A204.1 (cell line): ENCODE data around the gene ORMDL3.
"Not testable (repeated sequence)": the region's sequence is repeated elsewhere in the genome, so short reads cannot be mapped to it uniquely, and the experiment has no call there.

ENCODE experiments used
- FAIRE-seq: peaks from 2 replicates; lab custom pipeline; 2012; peaks lifted over from hg19 to GRCh38; lab: Jason Lieb, UNC

The ORMDL3 gene

DNA sequence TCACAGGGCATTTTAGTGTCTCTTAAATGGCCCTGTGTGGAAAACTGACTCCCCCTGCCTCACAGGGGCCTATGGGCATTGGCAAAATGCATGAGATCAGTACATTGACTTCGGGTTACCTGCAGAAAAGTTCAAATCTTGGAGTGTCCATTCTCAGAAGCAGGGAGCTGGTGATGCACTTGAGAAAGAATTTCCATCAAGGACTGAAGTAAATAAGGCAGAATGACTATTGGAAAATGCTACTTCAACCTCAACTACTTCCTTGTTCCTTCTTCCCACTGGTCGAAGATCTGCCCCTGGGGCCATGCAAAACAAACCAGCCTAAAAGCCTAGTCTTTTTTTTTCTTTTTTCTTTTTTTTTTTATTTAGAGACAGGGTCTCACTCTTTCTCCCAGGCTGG is 21.6 kb upstream of the ORMDL3 start:
- no peak for FAIRE-seq

DNA sequence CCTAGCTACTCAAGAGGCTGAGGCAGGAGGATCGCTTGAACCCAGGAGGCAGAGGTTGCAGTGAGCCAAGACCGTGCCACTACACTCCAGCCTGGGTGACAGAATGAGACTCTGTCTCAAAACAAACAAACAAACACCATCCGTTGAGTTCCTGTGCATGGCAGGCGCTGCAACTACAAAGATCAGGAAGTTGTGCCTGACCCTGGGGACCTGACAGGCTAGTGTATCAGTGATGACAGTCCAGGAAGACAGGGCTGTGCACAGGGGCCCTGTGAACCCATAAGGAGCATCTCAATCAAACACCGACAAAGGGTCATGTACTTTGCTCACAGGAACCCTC is 21.1 kb upstream of the ORMDL3 start:
- FAIRE-seq: not testable (repeated sequence)

DNA sequence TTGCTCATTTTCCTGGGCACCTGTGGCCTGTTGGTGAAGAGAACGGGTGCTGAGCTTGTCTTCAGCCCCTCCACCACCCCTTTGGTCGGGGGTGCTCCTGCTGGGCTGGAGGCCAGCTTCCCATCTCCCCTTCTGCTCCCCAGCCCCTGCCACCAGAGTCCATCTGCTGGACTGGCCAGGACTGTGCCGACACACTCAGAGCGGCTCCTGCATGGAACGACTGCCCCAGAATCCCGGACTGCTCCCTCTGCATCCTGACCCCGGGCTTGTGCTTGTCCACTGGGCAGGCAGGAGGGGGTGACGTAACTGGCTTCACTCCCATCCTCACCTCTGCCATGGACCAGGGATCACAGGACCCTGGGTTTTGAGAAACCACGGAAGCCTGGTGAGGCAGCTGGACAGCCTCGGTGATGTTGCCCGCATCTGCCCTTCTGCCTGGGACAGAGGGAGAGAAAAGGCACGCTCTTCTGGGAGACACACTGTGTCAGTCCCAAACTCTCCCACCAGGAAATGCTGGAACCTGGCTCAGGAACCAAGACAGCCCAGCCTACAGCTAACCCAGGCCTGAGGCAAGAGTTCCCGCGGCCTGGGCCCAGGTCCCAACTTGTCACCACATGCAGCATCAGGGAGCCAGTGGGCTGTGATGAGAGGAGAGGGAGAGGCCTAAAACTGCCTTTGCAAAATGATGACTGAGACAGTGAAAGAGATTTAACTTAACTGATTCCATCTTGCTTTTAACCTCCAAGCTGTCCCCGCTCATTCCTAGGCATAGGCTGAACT is 19.3 kb upstream of the ORMDL3 start:
- FAIRE-seq: no peak

DNA sequence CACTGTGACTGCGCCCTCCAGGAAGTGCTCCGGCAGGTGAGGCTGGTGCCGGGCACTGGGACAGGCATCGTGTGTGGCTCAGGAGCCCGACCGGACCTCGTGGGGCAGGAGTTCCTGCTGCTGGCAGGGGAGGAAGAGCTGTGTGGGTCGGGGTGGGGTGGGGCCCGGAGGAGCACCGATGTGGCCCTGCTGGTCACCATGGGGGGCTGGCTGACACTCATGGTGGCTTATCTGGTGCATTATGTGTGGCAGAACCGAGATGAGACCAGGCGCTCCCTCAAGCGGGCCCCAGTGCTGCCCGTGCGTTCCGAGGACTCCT is 17.0 kb upstream of the ORMDL3 start:
- FAIRE-seq: no peak

DNA sequence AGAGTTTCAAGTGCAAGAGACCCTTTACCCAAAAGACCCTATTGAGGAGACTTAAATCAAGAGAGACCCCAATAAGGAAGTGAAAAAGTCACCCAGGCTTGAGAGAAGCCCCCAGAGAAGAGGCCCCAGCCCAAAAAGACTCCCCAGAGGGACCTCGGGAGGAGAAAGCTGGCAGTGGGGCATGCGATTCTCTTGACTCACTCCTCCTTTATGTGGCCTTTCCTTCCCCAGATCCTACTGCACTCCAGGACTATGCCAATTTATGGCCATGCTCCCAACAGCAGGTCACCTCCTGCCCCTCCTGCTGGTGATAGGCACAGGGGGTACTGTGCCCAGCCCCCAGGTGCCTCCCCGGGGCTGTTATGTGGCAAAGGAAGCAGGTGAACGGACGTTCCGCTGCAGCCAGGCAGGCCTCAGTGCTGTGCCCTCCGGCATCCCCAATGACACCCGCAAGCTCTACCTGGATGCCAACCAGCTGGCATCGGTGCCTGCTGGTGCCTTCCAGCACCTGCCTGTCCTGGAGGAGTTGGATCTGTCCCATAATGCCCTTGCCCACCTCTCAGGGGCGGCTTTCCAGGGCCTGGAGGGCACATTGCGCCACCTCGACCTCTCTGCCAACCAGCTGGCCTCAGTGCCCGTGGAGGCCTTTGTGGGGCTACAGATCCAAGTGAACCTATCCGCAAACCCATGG is 16.4 kb upstream of the ORMDL3 start:
- no peak for FAIRE-seq

DNA sequence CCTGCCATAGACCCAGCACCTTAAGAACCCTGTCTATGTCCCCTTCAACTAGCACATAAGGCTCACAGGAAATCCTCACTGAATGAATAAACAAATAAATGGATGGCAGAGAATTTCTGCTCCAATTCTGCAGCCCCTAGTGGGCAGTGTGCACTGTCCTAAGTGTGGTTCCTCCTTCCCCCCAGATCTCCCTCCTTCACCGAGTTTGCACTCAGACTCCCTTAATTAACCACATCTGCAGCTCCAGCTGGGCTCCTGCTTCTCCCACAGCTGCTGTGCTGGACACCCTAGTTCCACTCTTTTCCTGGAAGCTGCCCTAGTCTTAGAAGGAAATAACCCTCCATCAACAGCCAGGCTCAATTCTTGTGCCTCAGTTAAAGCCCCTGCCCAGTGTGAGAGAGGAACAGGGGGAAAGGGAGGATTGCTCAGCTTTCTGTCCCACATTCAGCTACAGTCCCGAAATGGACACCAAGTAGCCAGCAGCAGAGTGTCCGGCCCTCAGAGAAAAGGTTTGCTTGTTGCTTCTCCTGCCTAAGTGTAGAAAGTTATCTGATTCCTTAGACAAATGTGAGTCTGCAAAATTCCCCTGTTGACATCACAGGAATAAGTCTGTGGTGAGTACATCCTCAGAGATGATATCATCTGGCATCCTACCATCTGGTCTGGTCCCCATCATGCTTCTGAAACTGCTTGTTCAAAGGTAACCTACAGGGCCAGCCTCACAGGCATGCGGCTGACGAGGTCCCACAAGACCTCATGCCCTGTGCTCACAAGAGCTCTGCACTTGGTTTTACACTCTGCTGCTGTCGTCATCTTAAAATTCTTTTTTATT is 12.4 kb upstream of the ORMDL3 start:
- FAIRE-seq: no peak

DNA sequence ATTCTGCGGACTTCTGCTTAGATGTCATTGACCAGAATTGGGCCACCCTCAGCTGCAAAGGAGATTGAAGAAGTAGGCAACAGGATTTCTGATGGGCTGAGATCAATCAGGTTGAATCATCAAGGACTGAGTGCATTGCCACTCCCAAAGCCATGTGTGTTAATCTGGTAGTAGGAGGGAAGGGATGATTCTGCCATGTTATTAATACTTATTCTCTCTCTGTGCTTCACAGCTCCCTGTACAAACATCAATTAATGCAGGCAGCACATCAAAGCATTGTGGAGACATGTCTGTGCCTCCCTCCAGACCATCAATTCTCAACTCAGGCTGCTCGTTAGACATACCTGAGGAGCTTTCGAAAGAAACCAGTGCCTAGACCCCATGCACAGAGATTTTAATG is 11.7 kb upstream of the ORMDL3 start:
- no peak for FAIRE-seq

DNA sequence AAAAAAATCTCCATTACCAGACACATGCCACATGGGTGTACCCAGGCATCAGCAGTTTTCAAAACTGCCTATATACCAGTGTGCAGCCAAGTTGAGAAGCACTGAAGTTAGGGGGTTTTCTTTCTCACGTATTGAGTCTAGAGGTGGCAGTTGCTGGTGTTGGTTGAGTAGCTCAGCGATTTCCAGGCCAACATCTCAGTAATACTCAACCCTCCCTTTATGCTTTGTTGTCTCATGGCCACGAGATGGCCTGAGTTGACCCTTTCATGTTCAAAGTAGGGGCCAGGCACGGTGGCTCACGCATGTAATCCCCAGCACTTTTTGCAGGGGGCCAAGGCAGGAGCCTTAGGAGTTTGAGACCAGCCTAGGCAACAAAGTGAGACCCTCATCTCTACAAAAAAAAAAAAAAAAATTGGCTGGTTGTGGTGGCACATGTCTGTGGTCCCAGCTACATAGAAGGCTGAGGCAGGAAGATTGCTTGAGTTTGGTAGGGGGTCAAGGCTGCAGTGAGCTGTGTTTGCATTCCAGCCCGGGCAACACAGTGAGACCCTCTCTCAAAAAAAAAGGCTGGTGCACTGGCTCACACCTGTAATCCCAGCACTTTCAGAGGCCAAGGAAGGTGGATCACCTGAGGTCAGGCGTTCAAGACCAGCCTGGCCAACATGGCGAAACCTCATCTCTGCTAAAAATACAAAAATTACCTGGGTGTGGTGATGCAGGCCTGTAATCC is 10.9 kb upstream of the ORMDL3 start:
- no peak for FAIRE-seq

DNA sequence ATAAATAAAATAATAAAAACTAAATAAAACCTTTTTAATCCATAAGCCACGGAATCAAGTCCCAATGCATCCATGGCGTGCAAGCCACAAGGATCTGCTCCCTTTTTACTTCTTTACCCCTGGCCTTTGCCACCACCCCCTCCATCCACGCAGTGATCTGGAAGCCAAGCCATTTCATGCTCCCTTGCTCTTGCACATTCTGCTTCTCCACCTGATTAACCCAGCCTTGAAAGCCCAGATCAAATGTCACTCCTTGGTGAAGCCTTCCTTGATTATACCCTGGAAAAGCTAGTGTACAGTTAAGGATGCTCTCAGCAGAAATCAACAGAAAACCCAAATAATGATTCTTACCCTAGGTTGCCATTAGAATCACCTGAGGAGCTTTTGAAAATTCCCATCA is 10.0 kb upstream of the ORMDL3 start:
- FAIRE-seq: no peak

DNA sequence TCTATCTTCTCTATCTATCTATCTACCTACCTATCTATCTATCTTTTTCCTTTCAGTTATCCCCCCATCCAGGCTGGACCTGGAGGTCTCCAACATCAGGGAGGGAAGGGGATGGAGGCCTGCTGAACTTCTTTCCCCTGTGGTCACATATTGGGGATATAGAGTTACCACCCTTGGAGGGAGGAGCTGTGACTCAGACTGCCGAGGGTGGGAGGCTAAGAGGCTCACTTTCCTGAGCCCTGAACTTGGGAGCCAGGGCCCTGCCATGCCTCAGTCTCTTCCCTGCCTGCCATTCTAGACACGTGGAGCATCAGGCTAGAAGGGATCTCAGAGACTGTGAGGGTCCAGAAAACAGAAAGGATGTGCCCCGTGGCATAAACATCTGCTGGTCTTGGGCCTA is 8.5 kb upstream of the ORMDL3 start:
- FAIRE-seq: no peak

DNA sequence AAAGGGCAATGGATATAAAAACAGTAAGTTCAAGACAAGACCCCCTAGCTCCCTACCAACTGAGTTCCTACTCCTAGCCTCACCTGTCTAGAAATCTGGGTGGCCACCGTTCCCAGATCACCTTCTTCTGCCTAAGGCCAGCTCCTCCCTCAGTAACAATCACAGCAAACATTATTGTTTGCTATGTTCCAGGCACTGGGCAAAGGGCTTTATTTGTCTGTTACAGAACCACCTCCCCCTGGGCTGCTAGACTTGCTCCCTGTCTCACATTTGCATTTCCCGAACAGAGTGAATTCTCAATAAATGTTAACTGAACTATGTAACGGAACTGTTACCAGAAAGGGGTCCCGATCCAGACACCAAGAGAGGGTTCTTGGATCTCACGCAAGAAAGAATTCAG is 6.9 kb upstream of the ORMDL3 start:
- FAIRE-seq: no peak

DNA sequence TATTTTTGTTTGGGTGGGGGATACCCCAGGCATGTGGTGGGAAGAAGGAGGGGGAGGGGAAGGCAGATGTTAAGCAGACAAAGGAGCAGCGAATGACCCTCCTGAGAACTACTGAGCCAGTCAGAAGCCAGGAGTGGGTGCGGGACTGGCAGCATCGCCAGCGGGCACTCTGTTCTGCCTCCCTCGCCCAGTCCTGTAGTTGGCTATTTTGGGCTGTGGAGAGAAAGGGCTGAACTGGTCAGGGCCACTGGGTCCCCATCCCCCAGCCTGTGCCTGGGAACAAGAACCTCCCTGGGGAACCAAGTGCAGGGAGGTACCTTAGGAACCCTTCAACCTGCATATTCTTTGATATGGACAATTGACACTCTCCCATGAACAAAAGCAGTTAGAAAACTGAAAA is 6.5 kb upstream of the ORMDL3 start:
- FAIRE-seq: no peak

DNA sequence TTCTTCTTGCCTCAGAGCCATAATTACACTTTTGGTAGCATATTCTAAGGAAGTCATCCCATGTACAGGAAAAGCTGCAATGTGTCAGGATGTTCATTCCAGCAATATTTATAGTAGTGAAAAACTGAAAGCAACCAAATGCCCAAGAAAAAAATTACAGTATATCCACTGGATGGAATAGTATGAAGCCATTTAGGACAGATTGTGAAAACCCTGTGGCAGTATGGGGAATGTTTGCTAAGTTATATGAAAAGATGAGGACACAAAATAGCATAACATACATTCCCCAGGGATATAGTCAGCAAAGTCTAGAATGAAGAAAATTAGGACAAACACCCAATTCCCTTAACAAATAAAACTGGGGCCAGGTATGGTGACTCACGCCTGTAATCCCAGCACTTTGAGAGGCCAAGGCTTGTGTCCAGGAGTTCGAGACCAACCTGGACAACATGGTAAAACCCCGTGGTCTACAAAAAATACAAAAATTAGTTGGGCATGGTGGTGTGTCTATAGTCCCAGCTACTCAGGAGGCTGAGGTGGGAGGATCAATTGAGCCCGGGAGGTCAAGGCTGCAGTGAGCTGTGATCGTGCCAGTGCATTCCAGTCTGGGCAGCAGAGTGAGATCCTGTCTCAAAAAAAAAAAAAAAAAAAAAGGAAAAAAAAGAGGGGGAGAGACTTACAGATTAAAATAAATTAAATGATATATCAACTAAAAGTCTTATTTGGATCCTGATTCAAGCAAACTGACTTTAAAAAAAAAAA is 2.4 kb upstream of the ORMDL3 start:
- FAIRE-seq: no peak

DNA sequence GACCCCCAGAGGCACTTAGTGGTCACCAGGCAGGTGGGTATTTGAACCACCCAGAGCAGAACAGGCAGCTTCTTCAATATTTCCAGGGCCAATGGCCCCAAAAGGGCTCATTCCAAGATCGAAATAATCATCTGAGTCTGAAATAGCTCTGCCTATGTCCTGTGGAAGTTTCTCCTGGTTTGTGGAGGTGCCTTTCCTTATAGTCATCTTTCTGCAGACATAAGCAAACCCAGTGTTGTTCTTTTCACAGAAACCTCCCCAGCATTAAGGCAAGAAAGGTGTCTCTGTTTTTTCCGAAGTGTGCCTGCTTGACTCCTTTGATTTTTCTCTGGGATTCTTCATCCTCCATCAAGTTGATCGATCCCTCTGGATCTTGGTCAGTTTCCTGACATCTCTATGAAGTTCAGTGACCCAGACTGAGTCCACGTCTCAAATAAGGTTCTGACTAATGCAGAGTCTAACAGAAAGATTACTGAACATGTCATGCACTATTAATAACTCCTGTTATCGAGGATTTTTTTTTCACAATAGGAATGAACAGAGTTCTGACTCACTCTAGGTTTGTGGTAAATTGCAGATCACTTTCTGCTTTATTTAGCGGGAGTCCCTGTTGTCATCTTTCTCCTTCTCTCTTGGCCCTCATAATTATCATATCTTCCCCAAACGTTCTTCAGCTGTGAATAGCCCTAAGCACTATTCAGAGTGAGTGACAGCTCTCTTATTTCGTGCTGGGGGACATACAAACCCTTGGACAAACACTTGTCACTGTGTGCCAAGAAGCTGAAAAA is 1.7 kb upstream of the ORMDL3 start:
- no peak for FAIRE-seq

DNA sequence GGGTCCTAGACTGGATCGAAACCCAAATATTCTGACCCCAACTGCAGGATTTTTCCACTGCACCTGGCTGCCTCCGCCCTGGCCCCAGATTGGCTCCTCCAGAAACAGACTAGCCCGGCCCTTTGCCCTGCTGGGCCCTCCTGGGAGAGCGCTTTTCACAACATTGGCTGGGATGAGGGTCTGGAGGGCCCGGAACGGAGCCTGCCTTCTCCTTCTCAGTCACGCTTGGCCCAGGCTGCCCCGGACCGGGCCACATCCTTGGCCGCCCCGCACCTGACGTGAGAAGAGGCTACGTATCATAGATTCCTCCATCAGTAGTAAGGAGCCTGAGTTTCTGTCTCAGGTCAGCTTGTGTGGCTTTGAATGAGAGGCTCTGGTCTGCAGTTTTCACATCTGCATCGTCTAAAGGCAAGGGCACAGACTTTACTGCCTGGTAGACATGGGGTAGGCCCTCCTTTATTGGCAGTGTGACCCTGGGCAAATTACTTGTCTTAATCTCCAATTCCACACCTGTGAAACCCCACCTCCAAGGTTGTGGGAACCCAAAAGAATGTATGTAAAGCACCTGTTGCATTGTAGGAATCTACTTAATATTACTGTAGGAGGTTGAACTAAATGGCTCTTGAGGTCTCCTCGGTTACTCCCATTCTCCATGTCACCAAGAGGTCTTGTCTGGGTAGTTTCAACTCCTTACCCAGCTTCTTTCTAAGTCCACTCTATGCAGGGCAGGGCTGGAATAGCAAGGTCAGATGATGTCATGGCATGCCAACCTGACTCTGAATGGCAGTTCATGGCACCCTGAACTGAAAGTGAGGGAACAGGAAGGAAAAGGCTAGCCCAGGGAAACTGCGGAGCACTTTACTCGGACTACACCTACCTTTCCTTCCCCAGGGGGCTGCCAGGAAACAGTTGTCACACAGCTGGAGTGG is 792 bp upstream of the ORMDL3 start:
- FAIRE-seq: no peak

DNA sequence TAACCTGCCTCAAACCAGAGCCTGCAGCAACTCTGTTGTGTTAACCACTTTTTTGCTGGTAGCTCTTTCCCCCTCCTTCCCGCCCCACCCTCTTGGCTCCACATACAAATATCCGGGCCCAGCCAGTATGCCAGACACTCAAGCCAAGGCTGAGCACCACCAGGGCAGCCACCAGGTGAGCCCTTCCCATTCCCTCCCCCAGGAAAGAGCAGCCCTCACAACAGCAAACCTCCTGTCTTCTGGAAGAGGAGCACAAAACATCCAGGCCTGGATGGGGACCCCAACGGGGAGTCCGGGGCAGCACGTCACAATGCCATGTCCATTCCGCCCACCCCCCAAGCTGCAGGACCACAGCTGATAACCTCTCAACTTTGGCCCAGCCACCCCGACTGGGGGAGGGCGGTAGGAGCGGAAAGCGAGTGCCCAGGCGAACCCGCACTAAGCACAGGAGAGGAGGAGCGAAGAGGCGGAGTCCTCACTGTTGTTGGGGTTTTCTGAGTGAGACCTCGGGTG is 757 bp downstream of the ORMDL3 start:
- FAIRE-seq: no peak

DNA sequence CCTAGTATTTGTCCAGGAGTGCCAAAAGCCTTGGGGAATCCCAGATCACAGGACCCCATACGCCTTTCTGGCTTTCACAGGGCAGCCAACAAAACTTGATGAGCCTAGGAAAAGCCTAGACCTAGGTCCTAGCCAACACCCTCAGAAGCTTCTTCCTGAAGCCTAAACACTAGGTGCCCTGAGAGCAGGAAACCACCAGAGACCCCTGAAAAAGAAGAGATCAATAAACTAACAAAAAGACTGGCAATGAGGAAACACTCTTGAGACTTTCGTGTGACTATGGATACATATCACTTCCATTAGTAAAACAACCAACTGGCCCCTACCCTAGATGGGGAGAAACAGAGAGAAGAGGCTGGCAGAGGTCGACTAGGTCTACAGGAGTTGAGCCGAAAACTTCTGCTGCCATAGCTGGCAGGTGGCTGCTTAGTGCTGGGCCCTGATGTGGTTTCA is 1.2 kb downstream of the ORMDL3 start:
- FAIRE-seq: no peak

DNA sequence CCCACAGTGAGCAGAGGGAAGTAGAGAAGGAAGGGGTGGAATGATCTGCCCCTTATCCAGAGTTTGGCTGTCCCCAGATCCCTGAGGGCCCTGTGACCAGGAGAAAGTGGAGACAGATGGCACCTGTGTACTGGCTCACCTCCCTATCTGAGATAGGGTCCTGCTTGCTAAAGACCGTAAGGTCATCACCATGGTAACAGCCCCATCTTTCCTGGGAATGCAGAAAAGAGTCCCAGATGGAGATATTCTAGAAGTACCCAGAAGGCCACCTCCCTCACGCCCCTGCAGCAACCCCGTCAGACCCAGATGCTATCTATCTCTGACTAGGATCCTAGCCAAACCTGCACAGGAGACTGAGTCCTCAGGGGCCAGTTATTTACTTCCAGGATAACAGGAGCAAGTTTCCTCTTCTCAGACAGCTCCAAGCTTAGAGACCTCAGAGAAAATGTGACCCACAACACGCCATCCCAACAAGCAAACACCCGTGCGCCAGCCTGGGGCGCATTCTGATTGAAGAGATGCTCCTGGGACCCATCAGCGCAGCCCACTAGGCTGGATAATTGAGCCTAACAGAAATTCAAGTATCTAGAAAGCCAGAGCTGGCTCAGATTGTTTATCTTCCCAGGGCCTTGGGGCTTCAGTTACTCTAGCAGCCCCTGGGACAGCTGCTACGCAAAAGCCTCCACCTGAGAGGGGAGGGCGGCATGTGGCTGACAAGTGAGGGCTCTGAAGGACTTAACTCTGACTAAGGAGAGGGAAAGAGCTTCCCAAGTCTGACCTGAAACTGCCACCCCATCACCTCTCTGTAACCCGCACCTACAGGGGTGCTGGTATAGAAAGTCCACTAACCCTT is 1.9 kb downstream of the ORMDL3 start:
- no peak for FAIRE-seq

DNA sequence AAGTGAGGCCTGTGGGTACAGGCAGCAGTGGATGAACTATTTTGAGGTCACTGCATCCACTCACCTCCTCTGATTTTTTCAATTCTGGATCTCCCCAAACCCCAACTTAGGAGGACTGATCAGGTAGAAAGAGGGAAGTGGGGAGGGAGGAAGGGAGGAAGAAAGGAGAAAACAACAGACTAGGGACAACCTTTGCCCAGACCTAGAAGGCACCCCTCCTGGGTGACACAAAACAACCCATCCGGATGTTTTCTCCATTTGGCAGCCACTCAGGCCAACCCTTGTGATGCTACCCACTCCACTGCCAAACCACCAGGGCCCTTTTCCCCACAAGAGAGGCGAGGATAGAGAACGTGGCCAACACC is 2.7 kb downstream of the ORMDL3 start:
- no peak for FAIRE-seq
